HL-60/S4 treated with phorbol 12-myristate 13-acetate at 8.2 ng/mL for 4 days and 3 days (cell line): ENCODE measurements around the gene ATXN10.

ENCODE experiments used
- in situ Hi-C: fragments of 300-500 bp; cut with MboI; formaldehyde crosslinking; loops from 2 replicates; pipeline ENCODE4 v1.15.0; 2022; ENCODE audit warnings: low sequenced_read_pairs

ATXN10 gene

GRCh38 chr22:45845076-45845487 is 173.4 kb downstream of the ATXN10 start:
- in situ Hi-C loops: no loop called here

GRCh38 chr22:45846952-45847351 is 175.3 kb downstream of the ATXN10 start:
- in situ Hi-C loops: no loop called here

GRCh38 chr22:45848904-45849303 is 177.3 kb downstream of the ATXN10 start:
- in situ Hi-C loops: no loop called here

GRCh38 chr22:45852826-45853225 is 181.2 kb downstream of the ATXN10 start:
- in situ Hi-C loops: no loop called here

GRCh38 chr22:45855961-45856360 is 184.3 kb downstream of the ATXN10 start:
- in situ Hi-C loops: no loop called here

GRCh38 chr22:45857519-45857918 is 185.9 kb downstream of the ATXN10 start:
- in situ Hi-C loops: no loop called here

- in situ Hi-C loops: no loop called here
Measured at GRCh38 chr22:45859231-45860161, 187.9 kb downstream of the ATXN10 start.

GRCh38 chr22:45860201-45860600 is 188.6 kb downstream of the ATXN10 start:
- in situ Hi-C loops: no loop called here

GRCh38 chr22:45861259-45861658 is 189.6 kb downstream of the ATXN10 start:
- in situ Hi-C loops: no loop called here

GRCh38 chr22:45863981-45864751 is 192.5 kb downstream of the ATXN10 start:
- in situ Hi-C loops: no loop called here

GRCh38 chr22:45864959-45865476 is 193.4 kb downstream of the ATXN10 start:
- in situ Hi-C loops: no loop called here

- in situ Hi-C loops: no loop called here
Measured at GRCh38 chr22:45865561-45866125, 194.0 kb downstream of the ATXN10 start.

GRCh38 chr22:45866126-45866645 is 194.6 kb downstream of the ATXN10 start:
- in situ Hi-C loops: no loop called here

- in situ Hi-C loops: no loop called here
Measured at GRCh38 chr22:45866646-45867117, 195.0 kb downstream of the ATXN10 start.

GRCh38 chr22:45867118-45867905 is 195.7 kb downstream of the ATXN10 start:
- in situ Hi-C loops: no loop called here

- in situ Hi-C loops: no loop called here
Measured at GRCh38 chr22:45867906-45868555, 196.4 kb downstream of the ATXN10 start.

GRCh38 chr22:45868571-45869339 is 197.1 kb downstream of the ATXN10 start:
- in situ Hi-C loops: no loop called here

GRCh38 chr22:45869340-45869847 is 197.8 kb downstream of the ATXN10 start:
- in situ Hi-C loops: no loop called here

GRCh38 chr22:45870011-45870410 is 198.4 kb downstream of the ATXN10 start:
- in situ Hi-C loops: no loop called here
